Caki2 (cell line): ENCODE results near the gene DIAPH3. TPM values are rescaled to one million over a fixed set of nuclear protein-coding genes. Genes with fewer than 3 reads are reported as not detected.
"Not testable (repeated sequence)": the region's sequence is repeated elsewhere in the genome, so short reads cannot be mapped to it uniquely, and the experiment has no call there.

ENCODE experiments used
- DNase-seq: peaks from one replicate; pipeline ENCODE4 v3.0.0-alpha.2; 2015; ENCODE audit warnings: low read depth
- in situ Hi-C: cut with HindIII; loops from 2 replicates; pipeline ENCODE4 v1.10.0; 2016; ENCODE audit warnings: low sequenced_read_pairs, low pct_unique_long_range_greater_than_20kb, mixed read lengths
- total RNA-seq: library from RNA; depleted of rRNA; stranded (reverse); fragments of >200 nt; shearing (Covaris generic); gene quantifications from 2 replicates; pipeline ENCODE4 v1.2.3, GENCODE V29; 2014; ENCODE audit warnings: low replicate concordance

The DIAPH3 gene
- total RNA-seq, 1 experiment from 2014 or later, result 8.5 TPM

DNA sequence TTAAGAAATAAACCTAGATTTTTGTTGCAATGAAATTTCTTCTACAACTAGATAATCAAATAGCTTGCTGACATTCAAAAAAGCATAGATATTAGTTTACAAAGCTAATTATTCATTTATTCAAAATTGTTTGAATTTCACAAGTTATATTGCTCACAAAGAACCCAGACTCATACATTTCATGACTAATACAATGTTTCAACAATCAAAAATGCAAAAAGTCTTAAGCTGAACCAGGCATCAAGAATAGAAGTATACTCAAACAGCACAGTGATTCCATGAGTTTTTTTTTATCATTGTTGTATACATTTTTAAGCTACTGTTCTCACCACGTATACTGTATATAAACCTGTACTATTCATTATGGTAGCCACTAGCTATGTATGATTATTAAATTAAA, 51.0 kb downstream of the DIAPH3 start:
- no peak for DNase-seq
- in situ Hi-C loops, result no loop called here

GRCh38 chr13:60111691-60112090, 52.0 kb downstream of the DIAPH3 start:
- in situ Hi-C loops, result no loop called here
- DNase-seq, result no peak

GRCh38 chr13:60109285-60109684, 54.4 kb downstream of the DIAPH3 start:
- DNase-seq, result no peak
- in situ Hi-C loops, result no loop called here

DNA sequence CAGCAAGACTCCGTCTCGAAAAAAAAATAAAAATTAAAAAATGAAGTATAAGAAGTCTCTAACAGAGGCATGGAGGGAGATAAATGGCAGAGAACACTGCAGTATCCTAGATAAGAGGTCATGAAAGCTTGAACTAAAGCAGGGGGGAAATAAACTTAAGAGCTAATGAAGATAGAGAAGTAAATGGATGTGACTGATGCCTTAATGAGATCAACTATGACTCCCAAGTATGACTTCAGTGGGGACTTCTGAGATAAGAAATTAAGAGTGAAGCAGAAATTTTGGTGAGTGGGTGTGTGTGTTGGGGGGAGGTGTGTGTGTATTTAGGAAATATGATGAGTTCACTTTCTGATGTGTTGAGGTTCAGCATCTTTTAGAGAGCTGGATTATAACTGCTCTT, 55.1 kb downstream of the DIAPH3 start:
- no peak for DNase-seq
- in situ Hi-C loops, result no loop called here

- in situ Hi-C loops, result no loop called here
- no peak for DNase-seq
These were observed 63.9 kb downstream of the DIAPH3 start for GRCh38 chr13:60099631-60100420.

DNA sequence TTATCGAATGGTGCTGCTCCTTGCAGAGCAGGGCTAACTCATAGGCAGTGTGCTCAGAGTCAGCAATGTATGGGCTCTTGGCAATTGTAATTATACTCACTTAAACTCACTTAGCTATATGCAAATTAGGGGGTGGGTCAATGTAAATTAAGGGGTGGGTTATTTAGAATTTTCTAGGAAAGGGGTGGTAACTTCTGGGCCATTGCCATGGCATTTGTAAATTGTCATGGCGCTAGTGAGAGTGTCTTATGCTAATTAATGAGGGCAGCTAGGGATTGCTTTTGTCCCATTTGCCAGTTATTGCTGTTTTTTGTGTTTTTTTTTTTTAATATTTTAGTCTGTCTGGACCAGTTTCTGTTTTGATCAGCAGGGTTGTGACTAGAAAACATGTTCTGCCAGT, 68.4 kb downstream of the DIAPH3 start:
- DNase-seq, result no peak
- in situ Hi-C loops, result no loop called here

DNA sequence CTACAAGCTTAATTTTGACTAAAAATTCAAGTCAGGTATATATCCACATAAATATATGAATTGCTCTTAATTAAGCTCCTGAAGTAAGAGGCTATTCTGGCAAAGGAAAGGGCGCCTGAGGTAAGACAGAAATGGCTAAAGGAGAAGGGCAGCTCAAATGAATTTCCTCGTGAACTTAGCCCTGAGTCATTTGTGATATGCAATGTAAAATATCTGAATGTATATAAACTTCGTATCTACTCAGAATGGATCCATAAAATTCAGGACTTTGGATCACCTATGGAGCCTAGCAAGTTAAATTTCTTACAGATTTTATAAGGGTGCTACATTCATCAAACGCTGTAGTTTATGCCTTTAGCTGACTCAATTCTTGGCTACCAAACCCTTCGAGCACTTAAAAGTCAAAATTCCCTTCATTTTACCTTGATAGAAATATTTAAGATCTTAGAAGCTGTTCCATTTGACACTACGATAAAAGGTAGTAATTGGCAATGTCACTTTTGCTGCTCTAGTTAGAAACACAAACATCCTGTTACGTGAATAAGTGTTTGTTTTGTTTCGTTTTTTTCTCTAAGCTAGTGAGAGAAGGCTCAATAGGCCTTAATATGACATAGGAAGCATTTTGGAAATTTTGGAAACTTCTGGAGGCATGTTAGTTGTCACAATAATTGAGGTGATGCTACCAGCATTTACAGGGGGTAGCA, 69.2 kb downstream of the DIAPH3 start:
- DNase-seq, result no peak
- in situ Hi-C loops, result no loop called here

DNA sequence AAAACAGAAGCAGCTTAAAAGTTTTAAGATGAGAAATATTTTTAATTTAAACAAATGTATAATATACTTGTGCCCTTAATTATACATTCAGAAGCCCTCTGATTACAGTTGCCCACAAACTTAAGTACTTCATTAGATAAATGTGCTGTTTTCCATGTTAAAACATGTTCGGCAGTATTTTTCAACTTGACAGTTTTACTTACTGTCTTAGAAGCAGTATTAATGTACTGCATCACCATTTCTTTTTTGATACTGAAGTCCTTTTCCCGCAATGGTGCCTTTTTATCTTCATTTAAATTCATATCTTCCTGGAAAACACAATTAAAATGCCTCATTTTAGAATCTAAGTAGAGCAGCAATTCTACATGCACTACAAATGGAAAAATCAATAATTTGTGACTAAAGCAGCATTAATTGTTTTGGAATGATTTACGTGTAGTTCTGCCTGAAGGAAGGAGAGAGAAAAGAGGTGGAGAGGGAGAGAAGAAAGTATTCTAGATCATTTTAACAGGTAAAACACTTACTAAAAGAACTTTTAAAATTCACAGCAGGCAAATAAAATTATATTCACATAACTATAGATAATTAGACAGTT, 70.2 kb downstream of the DIAPH3 start:
- no peak for DNase-seq
- in situ Hi-C loops, result no loop called here

- in situ Hi-C loops, result no loop called here
These were observed 72.2 kb downstream of the DIAPH3 start for GRCh38 chr13:60091573-60091972.

GRCh38 chr13:60090574-60090973, 73.2 kb downstream of the DIAPH3 start:
- in situ Hi-C loops, result no loop called here

More at GRCh38 chr13:60091573-60091972, 72.2 kb downstream of the DIAPH3 start:
- no peak for DNase-seq

DNA sequence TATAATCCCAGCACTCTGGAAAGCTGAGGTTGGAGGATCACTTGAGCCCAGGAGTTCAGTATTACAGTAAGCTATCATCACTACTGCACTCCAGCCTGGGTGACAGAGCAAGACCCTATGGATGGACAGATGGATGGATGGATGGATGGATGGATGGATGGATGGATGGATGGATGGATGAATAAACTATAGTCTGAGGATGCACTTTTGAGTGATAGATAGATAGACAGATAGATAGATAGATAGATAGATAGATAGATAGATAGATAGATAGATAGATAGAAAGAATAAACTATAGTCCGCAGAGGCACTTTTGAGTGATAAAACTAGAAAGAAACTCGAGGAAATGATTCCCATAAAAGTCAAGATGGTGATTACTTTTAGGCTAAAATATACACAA, 79.9 kb downstream of the DIAPH3 start:
- DNase-seq, in situ Hi-C loops: not testable (repeated sequence)

More at GRCh38 chr13:60090574-60090973, 73.2 kb downstream of the DIAPH3 start:
- no peak for DNase-seq

DNA sequence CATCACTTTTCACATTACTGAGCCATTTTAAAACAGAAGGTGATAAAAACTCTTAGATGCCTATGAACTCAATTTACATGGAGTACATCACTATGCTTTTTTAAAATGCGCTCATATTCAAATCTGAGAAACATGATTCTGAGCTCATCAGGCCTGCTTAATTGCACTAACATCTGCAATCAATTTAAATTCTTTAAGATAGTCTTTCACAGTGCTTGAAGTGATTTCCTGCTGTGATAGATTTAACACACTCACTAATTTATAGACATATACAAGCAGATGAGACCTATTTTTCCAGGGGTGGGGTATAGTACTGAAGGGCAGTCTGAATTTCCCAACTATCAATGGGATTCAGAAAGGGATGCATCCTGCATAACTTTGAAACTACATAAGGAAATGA, 82.9 kb downstream of the DIAPH3 start:
- in situ Hi-C loops, result no loop called here
- DNase-seq, result no peak

DNA sequence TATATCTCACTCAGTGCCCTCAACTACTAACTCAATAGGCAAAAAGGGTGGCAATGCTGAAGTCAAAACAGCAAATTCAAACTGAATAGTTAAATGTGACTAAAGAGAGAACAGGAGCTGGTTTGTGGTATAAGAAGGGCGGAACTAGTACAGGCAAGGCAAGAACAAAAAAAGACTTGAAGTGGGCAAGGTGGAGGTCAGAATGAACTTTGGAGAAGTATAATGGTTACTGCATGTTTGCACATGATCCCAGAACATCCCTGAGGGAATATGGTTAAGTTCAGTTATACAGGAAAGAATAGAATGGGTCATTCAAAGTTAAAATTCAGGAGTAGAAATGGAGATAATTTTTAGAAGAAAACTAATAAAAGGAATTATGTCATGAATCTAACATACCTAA, 85.5 kb downstream of the DIAPH3 start:
- in situ Hi-C loops, result no loop called here
- no peak for DNase-seq

DNA sequence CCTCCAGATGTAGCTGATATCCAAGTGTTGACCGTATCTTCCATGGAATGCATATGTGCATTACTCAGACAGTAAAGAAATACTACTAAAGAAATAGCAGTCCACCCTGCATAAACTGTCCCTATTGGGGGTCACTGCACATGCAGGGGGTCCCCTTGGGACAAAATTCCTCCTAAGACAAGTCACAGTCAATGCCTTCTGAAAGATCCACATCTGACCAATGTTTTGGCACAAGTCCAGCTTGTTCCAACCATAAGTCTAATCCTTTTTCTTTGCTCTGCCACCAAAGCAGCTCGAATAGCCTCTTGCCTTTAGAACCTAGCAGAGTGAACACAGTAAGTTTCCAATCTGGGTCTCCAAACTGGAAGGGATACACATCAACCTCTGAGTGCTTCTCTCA, 87.9 kb downstream of the DIAPH3 start:
- DNase-seq, result no peak
- in situ Hi-C loops, result no loop called here

DNA sequence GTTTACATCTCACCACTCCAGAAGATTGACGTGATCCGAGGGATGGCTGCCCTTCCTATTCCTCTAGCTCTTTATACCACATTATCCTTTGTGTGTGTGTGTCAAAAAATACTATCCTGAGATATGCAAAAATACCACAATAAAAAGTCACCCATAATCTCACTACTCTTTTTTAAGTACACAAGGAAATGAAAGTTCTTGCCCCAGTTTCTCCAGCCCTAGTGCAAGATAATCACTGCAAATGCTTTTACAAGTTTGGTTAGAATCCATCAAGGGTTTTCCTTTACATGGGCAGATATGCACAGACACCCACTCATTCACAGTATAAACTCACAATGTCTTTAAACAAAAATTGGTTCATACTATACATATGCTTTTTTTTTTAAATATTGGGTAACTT, 89.3 kb downstream of the DIAPH3 start:
- no peak for DNase-seq
- in situ Hi-C loops, result no loop called here

- in situ Hi-C loops, result no loop called here
- DNase-seq, result peak; percentile 1
These were observed 97.5 kb downstream of the DIAPH3 start for GRCh38 chr13:60066226-60066625.

- in situ Hi-C loops, result no loop called here
- no peak for DNase-seq
These were observed 101.2 kb downstream of the DIAPH3 start for GRCh38 chr13:60062502-60062901.

- in situ Hi-C loops, result no loop called here
- DNase-seq, result no peak
These were observed 102.0 kb downstream of the DIAPH3 start for GRCh38 chr13:60061737-60062136.

DNA sequence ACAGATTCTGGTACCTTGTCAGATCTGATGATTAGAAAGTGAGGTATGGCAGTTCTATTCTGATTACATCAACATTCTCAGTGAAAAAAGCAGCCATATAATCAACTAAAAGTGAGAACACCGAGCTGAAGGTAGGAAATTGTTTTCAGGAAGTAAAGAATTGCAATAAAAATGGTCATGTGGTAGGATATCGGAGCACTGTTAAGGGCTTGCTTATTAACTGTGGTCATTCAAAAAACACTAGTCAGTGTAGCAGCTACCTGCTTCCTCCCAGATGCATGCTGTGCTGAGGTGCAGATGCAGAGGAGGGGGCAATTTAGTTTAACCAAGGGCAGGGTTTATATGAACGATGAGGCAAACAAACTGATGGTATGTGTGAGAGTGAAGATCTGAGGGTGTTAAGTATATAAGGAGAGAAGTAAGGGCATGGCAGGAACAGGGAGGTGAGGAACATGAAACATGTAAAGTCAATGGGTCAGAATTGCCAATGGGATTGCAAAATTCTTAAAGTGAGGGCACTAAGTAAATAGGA, 111.9 kb downstream of the DIAPH3 start:
- no peak for DNase-seq
- in situ Hi-C loops, result no loop called here
